IPS-15b (cell line): ENCODE data around the gene ZPLD1.

Source experiments
- H3K27me3 ChIP-seq: one replicate; pipeline ENCODE4 v1.6.1; 2013; ENCODE audit warnings: low read length; ENCODE audit not compliant: control insufficient read depth, insufficient read depth
- H3K36me3 ChIP-seq: one replicate; pipeline ENCODE4 v1.6.1; 2013; ENCODE audit warnings: low read length; ENCODE audit not compliant: control insufficient read depth, insufficient read depth
- H3K4me1 ChIP-seq: one replicate; pipeline ENCODE4 v1.6.1; 2013; ENCODE audit warnings: mild to moderate bottlenecking, low read length; ENCODE audit not compliant: control insufficient read depth, insufficient read depth
- H3K4me3 ChIP-seq: one replicate; pipeline ENCODE4 v1.5.1; 2013; ENCODE audit warnings: low read depth, low read length
- H3K9ac ChIP-seq: one replicate; pipeline ENCODE4 v1.6.1; 2013; ENCODE audit warnings: low read depth, mild to moderate bottlenecking, low read length
- H3K9me3 ChIP-seq: one replicate; pipeline ENCODE4 v1.6.1; 2013; ENCODE audit warnings: mild to moderate bottlenecking, low read length; ENCODE audit not compliant: control insufficient read depth, insufficient read depth

ZPLD1 gene

DNA sequence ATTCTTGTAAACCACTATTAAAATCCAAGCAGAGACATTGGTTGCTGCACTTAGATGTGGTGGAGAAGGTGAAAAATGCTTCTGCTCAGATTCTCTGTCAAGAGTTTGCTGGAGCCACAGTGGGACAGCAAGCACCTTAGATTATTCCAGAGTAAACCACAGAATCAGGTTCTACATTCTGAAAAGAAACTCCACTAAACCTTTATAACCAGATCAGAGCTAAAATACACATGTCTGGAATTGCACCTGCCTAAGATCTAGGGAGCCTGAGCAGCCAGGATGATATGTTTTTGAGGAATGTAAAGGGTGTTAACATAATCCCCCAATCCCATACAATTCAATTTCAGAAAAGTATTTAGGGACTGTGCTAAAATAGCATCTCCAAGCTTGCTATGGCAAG lies at the start of gene ZPLD1:
ZPLD1 (plus strand) TSS at position 301 of the 400 bp plus-strand sequence. CDS start 3,473 bp downstream, outside the sequence.
- Histone ChIP-seq H3K36me3 (no peaks in the 10 kb centered on the region), H3K27me3 (no peaks in the 10 kb centered on the region), H3K9me3 (no peaks in the 10 kb centered on the region), H3K4me3 (no peak within 1 kb of the TSS), H3K9ac (no peak within 1 kb of the TSS), H3K4me1 (no peaks in the 10 kb centered on the region)

- no peak overlapping the region for H3K4me3 ChIP-seq
- no peak overlapping the region for H3K9ac ChIP-seq
- no peaks in the 10 kb centered on the region for H3K9me3 ChIP-seq
- no peaks in the 10 kb centered on the region for H3K27me3 ChIP-seq
- H3K36me3 ChIP-seq = no peaks in the 10 kb centered on the region
- H3K4me1 ChIP-seq = no peaks in the 10 kb centered on the region
These were observed 44.5 kb upstream of the ZPLD1 start for GRCh38 chr3:102390171-102390864.

GRCh38 chr3:102390916-102391315 lies 43.9 kb upstream of the ZPLD1 start:
- Histone ChIP-seq H3K36me3 (no peaks in the 10 kb centered on the region), H3K4me1 (no peaks in the 10 kb centered on the region), H3K9me3 (no peaks in the 10 kb centered on the region), H3K9ac (no peak overlapping the region), H3K27me3 (no peaks in the 10 kb centered on the region), H3K4me3 (no peak overlapping the region)

GRCh38 chr3:102391491-102391890 lies 43.3 kb upstream of the ZPLD1 start:
- H3K36me3 ChIP-seq = no peaks in the 10 kb centered on the region
- no peaks in the 10 kb centered on the region for H3K9me3 ChIP-seq
- no peaks in the 10 kb centered on the region for H3K27me3 ChIP-seq
- H3K9ac ChIP-seq = no peak overlapping the region
- no peaks in the 10 kb centered on the region for H3K4me1 ChIP-seq
- no peak overlapping the region for H3K4me3 ChIP-seq

DNA sequence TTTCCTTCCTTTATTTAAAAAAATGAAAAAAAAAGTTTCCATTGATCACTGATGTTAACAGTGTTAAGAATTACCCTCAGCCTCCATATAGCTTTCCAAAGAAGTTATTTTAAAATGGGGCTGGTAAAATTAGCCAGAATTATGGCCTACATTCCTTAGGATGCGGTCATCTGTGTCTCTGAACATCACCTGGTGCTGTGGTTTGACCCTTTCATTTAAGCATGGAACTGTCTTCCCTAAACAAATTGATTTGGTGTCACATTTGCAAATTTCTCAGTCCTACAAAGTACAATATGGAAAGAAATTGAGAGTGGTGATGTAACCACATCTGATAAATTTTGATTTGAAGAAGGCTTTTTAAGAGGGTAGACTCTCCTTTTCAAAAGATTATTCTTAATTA lies 40.3 kb upstream of the ZPLD1 start:
- H3K4me3 ChIP-seq = no peak overlapping the region

GRCh38 chr3:102398176-102398575 lies 36.6 kb upstream of the ZPLD1 start:
- Histone ChIP-seq H3K27me3 (no peaks in the 10 kb centered on the region), H3K9ac (no peak overlapping the region), H3K4me3 (no peak overlapping the region), H3K9me3 (no peaks in the 10 kb centered on the region), H3K36me3 (no peaks in the 10 kb centered on the region), H3K4me1 (no peaks in the 10 kb centered on the region)

More for the DNA sequence above, 40.3 kb upstream of the ZPLD1 start:
- Histone ChIP-seq H3K36me3 (no peaks in the 10 kb centered on the region), H3K9ac (no peak overlapping the region), H3K4me1 (no peaks in the 10 kb centered on the region), H3K27me3 (no peaks in the 10 kb centered on the region), H3K9me3 (no peaks in the 10 kb centered on the region)

DNA sequence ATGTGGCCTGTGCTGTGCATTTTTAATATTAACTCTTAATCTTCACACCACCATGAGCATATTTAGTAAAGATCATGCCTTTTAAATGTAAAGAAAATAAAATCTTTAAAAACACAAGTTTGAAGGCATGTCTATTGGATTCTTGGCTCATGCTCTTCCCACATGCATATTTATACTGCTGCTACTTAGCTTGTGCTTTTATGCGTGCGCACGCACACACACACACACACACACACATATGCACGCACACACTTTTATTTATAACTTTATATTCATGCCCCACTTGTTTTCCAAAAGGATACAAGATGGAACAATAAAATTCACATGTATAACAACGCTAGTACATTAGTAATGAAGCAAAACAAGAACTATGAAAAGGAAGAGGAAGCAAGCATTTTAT lies 36.1 kb upstream of the ZPLD1 start:
- H3K36me3 ChIP-seq = no peaks in the 10 kb centered on the region
- H3K27me3 ChIP-seq = no peaks in the 10 kb centered on the region
- H3K4me1 ChIP-seq = no peaks in the 10 kb centered on the region
- H3K4me3 ChIP-seq = no peak overlapping the region
- H3K9ac ChIP-seq = no peak overlapping the region
- H3K9me3 ChIP-seq = no peaks in the 10 kb centered on the region

DNA sequence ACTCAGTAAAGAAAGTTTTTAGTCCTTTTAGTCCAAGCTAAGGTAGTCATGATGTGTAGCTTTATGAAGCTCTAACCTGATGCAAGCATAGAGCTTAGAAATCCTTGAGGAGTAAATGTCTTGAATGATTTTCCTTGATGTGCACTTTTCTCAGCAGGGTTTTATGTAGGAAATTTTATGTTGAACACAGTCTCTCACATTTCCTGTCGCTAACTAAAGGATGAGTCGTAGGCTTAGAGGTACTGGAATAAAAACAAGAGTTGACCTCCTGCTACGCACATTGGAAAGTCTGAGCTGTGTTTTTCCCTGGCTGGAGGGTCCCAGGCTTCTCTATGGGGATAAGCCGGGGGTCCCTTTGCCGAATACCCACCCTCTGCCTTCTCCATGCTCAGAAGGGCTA lies 34.7 kb upstream of the ZPLD1 start:
- Histone ChIP-seq H3K27me3 (no peaks in the 10 kb centered on the region), H3K9ac (no peak overlapping the region), H3K4me3 (no peak overlapping the region), H3K36me3 (no peaks in the 10 kb centered on the region), H3K9me3 (no peaks in the 10 kb centered on the region), H3K4me1 (no peaks in the 10 kb centered on the region)

DNA sequence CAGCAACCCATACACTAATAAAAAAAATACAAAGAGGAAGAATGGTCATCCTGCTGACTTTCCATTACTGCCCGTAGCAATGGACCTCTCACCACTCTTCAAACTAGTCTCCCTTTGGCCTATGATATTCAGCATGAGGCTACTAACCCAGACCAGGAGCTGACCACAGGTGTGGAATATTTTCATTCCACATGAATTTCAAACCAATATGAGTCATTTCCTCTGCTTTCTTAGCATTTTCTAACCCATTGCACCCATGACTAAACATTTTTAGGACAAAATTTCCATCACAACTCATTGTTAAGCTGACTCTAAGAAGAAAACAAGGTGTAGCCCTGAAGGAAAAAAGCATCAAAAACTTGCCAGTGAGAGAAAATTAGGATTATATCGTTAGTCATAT lies 34.0 kb upstream of the ZPLD1 start:
- Histone ChIP-seq H3K27me3 (no peaks in the 10 kb centered on the region), H3K36me3 (no peaks in the 10 kb centered on the region), H3K9me3 (no peaks in the 10 kb centered on the region), H3K4me3 (no peak overlapping the region), H3K9ac (no peak overlapping the region), H3K4me1 (no peaks in the 10 kb centered on the region)

DNA sequence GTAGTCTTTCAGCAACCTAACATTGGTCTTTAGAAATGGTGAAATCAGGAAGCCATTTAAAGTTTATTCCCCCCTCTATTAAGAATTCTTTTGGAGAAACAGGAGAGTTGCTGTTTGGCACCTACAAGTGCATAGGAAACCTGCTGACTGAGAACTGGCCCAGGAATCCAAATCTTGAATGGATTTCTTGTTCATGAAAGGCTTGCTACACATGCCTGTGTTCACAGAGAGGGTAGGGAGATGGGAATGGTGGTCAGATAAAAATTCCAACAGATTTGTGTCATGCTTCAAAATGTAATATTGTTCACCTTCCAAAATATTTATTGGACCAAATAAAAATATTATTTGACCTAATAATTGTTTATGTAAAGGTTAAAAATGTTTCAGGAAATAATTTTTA lies 24.2 kb upstream of the ZPLD1 start:
- no peaks in the 10 kb centered on the region for H3K9me3 ChIP-seq
- H3K4me1 ChIP-seq = no peaks in the 10 kb centered on the region
- H3K36me3 ChIP-seq = no peaks in the 10 kb centered on the region
- H3K4me3 ChIP-seq = no peak overlapping the region
- no peak overlapping the region for H3K9ac ChIP-seq
- no peaks in the 10 kb centered on the region for H3K27me3 ChIP-seq

GRCh38 chr3:102415553-102415952 lies 19.3 kb upstream of the ZPLD1 start:
- Histone ChIP-seq H3K9ac (no peak overlapping the region), H3K36me3 (no peaks in the 10 kb centered on the region), H3K9me3 (no peaks in the 10 kb centered on the region), H3K4me3 (no peak overlapping the region), H3K27me3 (no peaks in the 10 kb centered on the region), H3K4me1 (no peaks in the 10 kb centered on the region)

DNA sequence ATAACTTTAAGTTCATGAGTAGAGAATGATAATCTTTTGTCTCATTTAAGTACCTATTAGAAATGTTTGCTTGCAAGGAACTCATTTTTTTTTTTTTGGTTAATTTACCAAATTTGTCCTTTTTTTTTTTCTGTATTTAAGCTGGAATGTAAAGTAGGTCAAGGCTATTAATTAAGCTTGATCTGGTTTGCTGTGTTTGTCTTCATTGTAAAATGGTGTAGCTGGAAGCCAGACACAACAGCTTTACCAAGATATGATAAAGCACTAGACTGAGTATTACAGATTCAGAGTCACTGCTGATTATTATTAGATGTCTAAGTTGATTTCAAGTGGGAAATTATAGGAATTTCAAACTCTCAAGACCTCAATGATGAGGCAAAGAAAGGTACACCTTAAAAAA lies 15.0 kb upstream of the ZPLD1 start:
- no peaks in the 10 kb centered on the region for H3K9me3 ChIP-seq
- no peaks in the 10 kb centered on the region for H3K4me1 ChIP-seq
- no peaks in the 10 kb centered on the region for H3K36me3 ChIP-seq
- no peak overlapping the region for H3K9ac ChIP-seq
- H3K4me3 ChIP-seq = no peak overlapping the region
- H3K27me3 ChIP-seq = no peaks in the 10 kb centered on the region
